ENCODE measurements around the gene STAG3. TPM values are rescaled to one million over a fixed set of nuclear protein-coding genes. Genes with fewer than 3 reads are reported as not detected.

STAG3 gene
- total and polyA plus RNA-seq, 9 of the 15 experiments (the other 6 are each of a cell fraction or from before 2014, with no cell fraction given) = 0.54 to 2.5 (median 1.7) TPM

GRCh38 chr7:100148225-100148558 lies 29.5 kb upstream of the STAG3 start (continued):
- TF ChIP-seq, protein P1, sequence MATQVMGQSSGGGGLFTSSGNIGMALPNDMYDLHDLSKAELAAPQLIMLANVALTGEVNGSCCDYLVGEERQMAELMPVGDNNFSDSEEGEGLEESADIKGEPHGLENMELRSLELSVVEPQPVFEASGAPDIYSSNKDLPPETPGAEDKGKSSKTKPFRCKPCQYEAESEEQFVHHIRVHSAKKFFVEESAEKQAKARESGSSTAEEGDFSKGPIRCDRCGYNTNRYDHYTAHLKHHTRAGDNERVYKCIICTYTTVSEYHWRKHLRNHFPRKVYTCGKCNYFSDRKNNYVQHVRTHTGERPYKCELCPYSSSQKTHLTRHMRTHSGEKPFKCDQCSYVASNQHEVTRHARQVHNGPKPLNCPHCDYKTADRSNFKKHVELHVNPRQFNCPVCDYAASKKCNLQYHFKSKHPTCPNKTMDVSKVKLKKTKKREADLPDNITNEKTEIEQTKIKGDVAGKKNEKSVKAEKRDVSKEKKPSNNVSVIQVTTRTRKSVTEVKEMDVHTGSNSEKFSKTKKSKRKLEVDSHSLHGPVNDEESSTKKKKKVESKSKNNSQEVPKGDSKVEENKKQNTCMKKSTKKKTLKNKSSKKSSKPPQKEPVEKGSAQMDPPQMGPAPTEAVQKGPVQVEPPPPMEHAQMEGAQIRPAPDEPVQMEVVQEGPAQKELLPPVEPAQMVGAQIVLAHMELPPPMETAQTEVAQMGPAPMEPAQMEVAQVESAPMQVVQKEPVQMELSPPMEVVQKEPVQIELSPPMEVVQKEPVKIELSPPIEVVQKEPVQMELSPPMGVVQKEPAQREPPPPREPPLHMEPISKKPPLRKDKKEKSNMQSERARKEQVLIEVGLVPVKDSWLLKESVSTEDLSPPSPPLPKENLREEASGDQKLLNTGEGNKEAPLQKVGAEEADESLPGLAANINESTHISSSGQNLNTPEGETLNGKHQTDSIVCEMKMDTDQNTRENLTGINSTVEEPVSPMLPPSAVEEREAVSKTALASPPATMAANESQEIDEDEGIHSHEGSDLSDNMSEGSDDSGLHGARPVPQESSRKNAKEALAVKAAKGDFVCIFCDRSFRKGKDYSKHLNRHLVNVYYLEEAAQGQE (IDR thresholded peaks at IDR 0.05; ENCODE audit: borderline replicate concordance) = no peak
- TF ChIP-seq, protein P1 (CRISPR knock-in tag; IDR thresholded peaks at IDR 0.05; ENCODE audit: low read depth) = no peak
- no peak for TF ChIP-seq CGGBP1 (CRISPR knock-in tag; IDR thresholded peaks at IDR 0.05)
- TF ChIP-seq HOMEZ (CRISPR knock-in tag; IDR thresholded peaks at IDR 0.05) = no peak
- TF ChIP-seq MLLT1 (IDR thresholded peaks at IDR 0.05) = 0 out of 4 replicates have a peak, but pooled peaks of 1 of the 2 experiments have one; percentile 26
- TF ChIP-seq NR4A1 (CRISPR knock-in tag; IDR thresholded peaks at IDR 0.05) = no peak
- TF ChIP-seq NR4A1 (tag; IDR thresholded peaks at IDR 0.05) = no peak; the same call in 1 of the 2 replicates
- TF ChIP-seq ZNF280A (IDR thresholded peaks at IDR 0.05; ENCODE audit: low read depth, partially characterized antibody) = no peak
- TF ChIP-seq MLX (CRISPR knock-in tag; conservative IDR thresholded peaks at IDR 0.05) = no peak
- TF ChIP-seq DEAF1 (CRISPR knock-in tag; IDR thresholded peaks at IDR 0.05) = 0 out of 2 replicates have a peak, but pooled peaks have one; percentile 6
- 0 out of 2 replicates have a peak, but pooled peaks have one; percentile 22 for TF ChIP-seq ELF4 (CRISPR knock-in tag; IDR thresholded peaks at IDR 0.05)

Measured in K562 (cell line).